ENCODE measurements around the gene SLC9A1.

SLC9A1 gene

GRCh38 chr1:27070390-27071048, 84.4 kb downstream of the SLC9A1 start:
- DNase-seq (ENCODE audit: low read depth): no peak

GRCh38 chr1:27068922-27069321, 86.0 kb downstream of the SLC9A1 start:
- no peak for DNase-seq (ENCODE audit: low read depth)

GRCh38 chr1:27065999-27066630, 88.8 kb downstream of the SLC9A1 start:
- no peak for DNase-seq (ENCODE audit: low read depth)

- DNase-seq (ENCODE audit: low read depth): no peak
These were observed 94.0 kb downstream of the SLC9A1 start for GRCh38 chr1:27060891-27061290.

- no peak for DNase-seq (ENCODE audit: low read depth)
These were observed 95.8 kb downstream of the SLC9A1 start for GRCh38 chr1:27058966-27059669.

- DNase-seq (ENCODE audit: low read depth): no peak
These were observed 96.9 kb downstream of the SLC9A1 start for GRCh38 chr1:27057801-27058625.

- DNase-seq (ENCODE audit: low read depth): no peak
These were observed 97.5 kb downstream of the SLC9A1 start for GRCh38 chr1:27057389-27057788.

- DNase-seq (ENCODE audit: low read depth): no peak
These were observed 100.8 kb downstream of the SLC9A1 start for GRCh38 chr1:27053977-27054753.

GRCh38 chr1:27052527-27052926, 102.4 kb downstream of the SLC9A1 start:
- no peak for DNase-seq (ENCODE audit: low read depth)

GRCh38 chr1:27049607-27050006, 105.3 kb downstream of the SLC9A1 start:
- DNase-seq (ENCODE audit: low read depth): no peak

- no peak for DNase-seq (ENCODE audit: low read depth)
These were observed 105.8 kb downstream of the SLC9A1 start for GRCh38 chr1:27049100-27049499.
